Epithelial cell of proximal tubule (primary cell): ENCODE measurements around the gene EPHA4. TPM values are rescaled to one million over a fixed set of nuclear protein-coding genes. Genes with fewer than 3 reads are reported as not detected.

Source experiments
- DNase-seq: peaks from one replicate; pipeline ENCODE4 v3.0.0-alpha.2; 2011; ENCODE audit warnings: low read depth
- H3K4me3 ChIP-seq: 2 replicates; pipeline ENCODE4 v1.5.1; 2011; ENCODE audit warnings: low read depth, mild to moderate bottlenecking, low read length
- CTCF ChIP-seq: conservative IDR thresholded peaks from 2 replicates; pipeline ENCODE4 v1.5.1; 2012; ENCODE audit warnings: low read depth, mild to moderate bottlenecking, low read length
- total RNA-seq: library from RNA; depleted of rRNA; stranded (reverse); fragments of >200 nt; gene quantifications from 2 replicates; pipeline ENCODE4 v1.2.3, GENCODE V29; 2015

The EPHA4 gene
- total RNA-seq, 1 donor from 2014 or later: 13.3 TPM

- no peak for TF ChIP-seq CTCF
- no peak for DNase-seq
- H3K4me3 ChIP-seq: no peak overlapping the region
These were observed 24.1 kb upstream of the EPHA4 start for GRCh38 chr2:221596192-221596591.

- no peak for DNase-seq
- TF ChIP-seq CTCF: no peak
- no peak overlapping the region for H3K4me3 ChIP-seq
These were observed 18.8 kb upstream of the EPHA4 start for GRCh38 chr2:221590861-221591365.

DNA sequence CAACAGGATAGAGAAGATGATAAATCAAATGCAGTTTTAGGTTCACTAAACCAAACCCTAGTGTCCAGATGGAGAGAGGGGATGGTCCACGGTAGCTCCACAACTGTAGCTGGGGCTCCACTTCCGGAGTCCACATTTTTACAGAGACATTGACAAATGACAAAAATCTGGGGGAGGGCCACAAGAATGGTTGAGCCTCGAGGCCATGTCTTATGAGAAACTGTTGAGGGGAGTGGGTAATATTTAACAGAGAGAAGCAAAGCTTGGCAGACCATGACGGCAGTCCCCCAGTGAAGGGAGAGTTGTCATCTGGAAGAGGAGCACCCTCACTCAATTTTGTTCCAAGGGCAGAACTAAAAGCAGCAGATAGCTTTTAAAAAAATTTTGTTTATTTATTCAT lies 17.6 kb upstream of the EPHA4 start:
- H3K4me3 ChIP-seq: no peak overlapping the region
- TF ChIP-seq CTCF: no peak
- DNase-seq: no peak

GRCh38 chr2:221588306-221588985 lies 16.3 kb upstream of the EPHA4 start:
- no peak for TF ChIP-seq CTCF
- DNase-seq: peak; percentile 67
- peak overlapping the region; percentile 34 for H3K4me3 ChIP-seq

DNA sequence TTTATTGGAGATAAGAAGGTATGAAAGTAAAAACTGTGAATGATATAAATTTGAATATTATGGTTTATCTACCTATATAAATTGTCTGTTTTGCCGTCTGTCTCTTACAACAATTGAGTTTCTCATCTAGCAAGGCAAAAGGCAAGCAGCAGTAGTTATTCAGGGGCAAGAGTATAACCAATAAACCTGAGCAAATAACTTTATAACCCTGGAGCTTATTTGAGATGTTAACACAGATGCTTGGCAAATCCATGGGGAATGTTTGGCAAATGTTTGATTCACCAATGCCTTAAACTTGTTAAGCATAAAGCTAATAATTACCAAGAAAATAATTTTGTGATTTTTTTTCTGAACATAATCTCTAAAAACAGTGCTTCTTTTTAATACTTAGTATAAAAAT lies 9.9 kb upstream of the EPHA4 start:
- no peak overlapping the region for H3K4me3 ChIP-seq
- TF ChIP-seq CTCF: no peak
- DNase-seq: no peak

- TF ChIP-seq CTCF: no peak
- peak overlapping the region; percentile 63 for H3K4me3 ChIP-seq
- no peak for DNase-seq
These were observed 2.1 kb upstream of the EPHA4 start for GRCh38 chr2:221574231-221574570.
